Measurements from ENCODE around the gene SMAD6.

Gene SMAD6

GRCh38 chr15:66704019-66704802, 2.2 kb downstream of the SMAD6 start:
- DNase-seq = no peak

DNA sequence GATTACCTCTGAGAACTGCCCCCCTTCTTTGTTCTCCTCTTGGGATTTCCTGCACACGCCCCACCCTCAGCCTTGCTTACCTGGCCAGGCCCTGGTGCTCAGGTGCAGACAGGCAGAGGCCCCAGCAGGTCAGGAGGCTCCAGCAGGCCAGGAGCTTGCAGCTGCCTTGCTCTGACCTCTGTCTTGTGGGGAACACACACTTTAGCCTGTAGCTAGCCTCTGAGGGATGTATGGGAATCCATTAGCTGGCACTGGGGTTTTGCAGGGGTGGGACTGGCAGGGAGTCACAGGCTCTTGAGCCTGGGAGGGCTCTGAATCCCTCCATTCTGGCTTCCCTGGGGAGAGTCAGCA, 2.7 kb downstream of the SMAD6 start:
- DNase-seq = no peak

- DNase-seq = no peak
Observed at GRCh38 chr15:66705277-66706146, 3.5 kb downstream of the SMAD6 start.

- DNase-seq = no peak
Observed at GRCh38 chr15:66706225-66706732, 4.2 kb downstream of the SMAD6 start.

- DNase-seq = no peak
Observed at GRCh38 chr15:66706840-66707239, 4.8 kb downstream of the SMAD6 start.

GRCh38 chr15:66707310-66708082, 5.5 kb downstream of the SMAD6 start:
- DNase-seq = peak; percentile 23

GRCh38 chr15:66708389-66708788, 6.4 kb downstream of the SMAD6 start:
- no peak for DNase-seq

GRCh38 chr15:66709884-66710283, 7.8 kb downstream of the SMAD6 start:
- no peak for DNase-seq

GRCh38 chr15:66711260-66711659, 9.2 kb downstream of the SMAD6 start:
- DNase-seq = no peak

- no peak for DNase-seq
Observed at GRCh38 chr15:66711862-66712261, 9.8 kb downstream of the SMAD6 start.

- DNase-seq = no peak
Observed at GRCh38 chr15:66713843-66714508, 11.9 kb downstream of the SMAD6 start.

- DNase-seq = no peak
Observed at GRCh38 chr15:66714543-66714981, 12.5 kb downstream of the SMAD6 start.

DNA sequence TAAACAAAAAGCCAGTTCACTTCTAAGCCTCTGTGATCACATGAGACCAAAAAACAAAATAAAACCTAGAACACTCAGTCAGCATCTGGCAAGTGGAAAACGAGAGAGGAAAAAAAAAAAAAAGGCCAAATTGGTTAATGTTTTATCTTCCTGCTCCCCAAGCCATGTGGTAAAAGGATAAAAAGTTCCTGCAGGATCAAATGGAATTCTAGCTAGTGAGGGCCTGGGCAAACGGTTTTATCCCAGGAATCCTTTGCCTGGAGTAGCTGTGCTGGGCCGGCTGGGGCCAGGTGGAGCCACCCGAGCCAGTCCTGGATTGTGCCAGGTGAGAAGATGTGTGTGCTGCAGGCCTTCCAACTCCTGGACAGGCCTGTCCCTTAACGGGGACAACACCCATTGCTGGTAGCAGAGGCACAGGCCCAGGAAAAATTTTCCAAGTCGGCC, 13.2 kb downstream of the SMAD6 start:
- no peak for DNase-seq

- DNase-seq = no peak
Observed at GRCh38 chr15:66715720-66716655, 14.0 kb downstream of the SMAD6 start.

DNA sequence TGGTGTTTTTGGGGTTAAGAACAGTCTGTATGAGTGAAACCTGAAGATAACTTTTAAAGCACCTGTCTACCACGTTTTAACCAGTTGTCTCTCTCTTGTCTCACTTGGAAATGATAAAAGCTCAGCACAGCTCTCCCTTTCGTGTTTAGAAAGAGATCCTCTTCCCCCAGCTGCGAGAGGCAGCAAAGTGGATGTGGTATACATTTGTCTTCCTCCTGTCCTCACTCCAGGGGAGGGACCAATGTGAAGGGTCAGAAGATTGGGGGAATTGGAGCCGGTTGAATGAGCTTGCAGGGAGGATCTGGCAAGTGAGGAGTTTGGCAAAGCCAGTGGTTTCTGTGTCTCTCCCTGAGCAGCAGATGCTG, 14.6 kb downstream of the SMAD6 start:
- DNase-seq = no peak

DNA sequence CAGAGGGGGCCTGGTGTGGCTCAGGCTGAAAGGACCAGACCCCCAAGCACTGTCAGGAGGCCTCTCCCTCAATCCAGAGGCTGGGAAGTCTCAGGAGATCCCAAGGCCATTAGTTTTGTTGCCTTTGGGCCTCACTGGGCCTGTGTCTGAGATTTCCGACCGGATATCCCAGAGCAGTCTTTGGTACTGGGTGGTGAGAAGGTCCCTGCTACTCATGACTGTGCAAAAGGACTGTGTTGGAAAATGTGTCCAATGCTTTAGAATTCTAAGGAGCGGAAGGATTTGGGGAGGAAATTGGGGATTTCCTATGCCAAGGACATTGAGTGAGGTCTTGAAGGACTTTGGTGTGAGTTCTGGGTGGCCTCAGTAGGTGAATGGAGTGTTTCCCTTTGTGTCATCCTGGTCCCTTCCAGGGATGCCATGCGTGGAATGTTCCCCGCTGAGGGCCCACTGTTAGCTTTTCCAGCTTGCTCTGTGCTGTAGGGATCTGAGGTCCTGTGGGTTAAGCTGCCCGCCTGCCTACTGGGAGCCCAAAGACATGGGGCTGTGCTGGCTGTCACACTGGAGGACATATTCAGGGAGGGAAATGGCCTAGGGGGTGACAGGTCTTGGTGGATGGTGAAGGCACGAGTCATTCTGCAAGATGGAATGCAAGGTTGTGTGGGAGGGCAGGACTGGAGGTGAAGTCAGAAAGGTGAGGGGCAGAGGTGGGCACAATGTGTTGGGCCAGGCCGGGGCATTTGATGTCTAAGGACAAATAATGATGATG, 16.4 kb downstream of the SMAD6 start:
- DNase-seq = no peak

GRCh38 chr15:66719471-66719870, 17.4 kb downstream of the SMAD6 start:
- DNase-seq = no peak

GRCh38 chr15:66720206-66721010, 18.4 kb downstream of the SMAD6 start:
- DNase-seq = no peak

DNA sequence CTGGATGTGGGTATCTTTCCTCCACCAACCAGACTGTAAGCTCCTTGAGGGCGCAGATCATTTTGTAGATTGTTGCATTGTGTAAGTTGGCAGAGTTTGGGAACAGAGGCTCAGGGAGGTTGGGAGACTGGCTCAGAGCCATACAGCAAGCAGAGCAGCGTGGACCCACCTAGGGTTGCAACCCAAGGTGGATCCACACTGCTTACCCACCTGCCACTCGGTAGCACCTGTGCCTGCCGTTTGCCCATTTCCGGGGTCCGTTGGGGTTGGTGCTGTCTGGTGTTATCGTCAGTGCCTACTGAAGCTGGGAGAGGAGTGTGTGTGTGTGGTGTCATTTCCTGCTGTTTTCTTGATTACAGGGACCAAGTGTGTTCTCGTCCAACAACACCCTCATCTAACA, 19.0 kb downstream of the SMAD6 start:
- DNase-seq = no peak

DNA sequence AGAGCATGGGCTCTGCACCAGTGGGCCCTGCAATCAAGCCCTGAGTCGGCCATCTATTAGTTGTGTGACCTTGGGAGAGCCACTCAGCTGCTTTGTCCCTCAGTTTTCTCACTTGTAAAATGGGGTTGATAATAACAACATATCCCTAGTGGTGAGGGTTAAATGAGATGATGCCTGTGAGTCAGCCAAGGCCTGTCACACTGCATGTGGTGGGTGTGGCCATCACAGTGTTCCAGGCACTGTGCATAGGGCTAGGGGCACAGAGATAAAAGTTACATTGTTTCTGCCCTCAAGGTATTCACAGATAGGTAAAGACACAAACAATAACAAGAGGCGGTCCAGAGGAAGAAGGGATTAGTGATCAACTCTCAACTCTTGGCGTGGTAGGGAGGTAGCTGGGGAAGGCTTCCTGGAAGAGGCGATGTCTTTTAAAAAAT, 19.5 kb downstream of the SMAD6 start:
- DNase-seq = no peak
